HUES64 (cell line): ENCODE data around the gene NXT2.
"Not testable (repeated sequence)": the region's sequence is repeated elsewhere in the genome, so short reads cannot be mapped to it uniquely, and the experiment has no call there.

ENCODE experiments used
- H3K27ac ChIP-seq: 2 replicates; pipeline ENCODE4 v1.7.0; 2013; ENCODE audit warnings: low read depth, low read length, inconsistent platforms
- H3K27me3 ChIP-seq: 2 replicates; pipeline ENCODE4 v1.6.1; 2013; ENCODE audit warnings: mild to moderate bottlenecking, low read length; ENCODE audit not compliant: insufficient read depth
- H3K36me3 ChIP-seq: 2 replicates; pipeline ENCODE4 v1.6.1; 2013; ENCODE audit warnings: mild to moderate bottlenecking, low read length; ENCODE audit not compliant: insufficient read depth
- H3K4me1 ChIP-seq: 2 replicates; pipeline ENCODE4 v1.6.1; 2013; ENCODE audit warnings: mild to moderate bottlenecking, low read length, moderate library complexity; ENCODE audit not compliant: insufficient read depth
- H3K4me3 ChIP-seq: 2 replicates; pipeline ENCODE4 v1.5.1; 2013; ENCODE audit warnings: mild to moderate bottlenecking, low read length, moderate library complexity
- H3K9ac ChIP-seq: 2 replicates; pipeline ENCODE4 v1.6.1; 2013; ENCODE audit warnings: mild to moderate bottlenecking, low read depth, low read length
- H3K9me3 ChIP-seq: 2 replicates; pipeline ENCODE4 v1.6.1; 2013; ENCODE audit warnings: low read depth, low read length; ENCODE audit not compliant: insufficient read depth
- WGBS: fragments of 150-250, 120-280 bp; methylation state at CpG from one replicate; pipeline ENCODE4 v1.1.7; 2013; ENCODE audit warnings: missing lambda C conversion rate; 5-methylcytosine and 5-hydroxymethylcytosine counted together

Gene NXT2

DNA sequence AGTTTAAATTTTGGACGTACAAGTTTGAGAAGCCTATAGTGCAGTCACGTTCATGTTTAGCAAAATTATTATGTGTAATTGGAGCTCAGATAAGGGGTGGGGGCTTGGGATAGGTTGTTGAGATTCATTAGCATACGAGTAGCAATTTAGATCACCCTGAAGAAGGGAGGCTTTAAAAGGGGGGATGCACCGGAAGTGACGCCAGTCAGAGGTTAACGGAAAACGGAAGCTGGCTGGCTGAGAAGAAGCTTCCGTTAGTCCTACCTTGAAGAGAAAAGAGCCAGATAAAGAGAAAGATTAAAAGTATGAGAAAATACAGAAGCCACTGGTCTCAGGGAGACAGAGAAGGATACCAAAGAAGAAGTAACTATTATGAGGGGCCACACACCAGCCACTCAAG is 1.1 kb upstream of the NXT2 start:
- no peaks in the 10 kb centered on the region for H3K36me3 ChIP-seq
- peaks cover 17% of the 10 kb centered on the region; the same call in 1 of the 2 replicates for H3K27me3 ChIP-seq
- 94% methylated on average over 8 of the region's 8 CpGs for WGBS
- no peak overlapping the region for H3K9ac ChIP-seq
- no peak overlapping the region for H3K4me3 ChIP-seq
- H3K4me1 ChIP-seq, result peaks cover 4% of the 10 kb centered on the region; the same call in 1 of the 2 replicates
- H3K9me3 ChIP-seq, result no peaks in the 10 kb centered on the region
- H3K27ac ChIP-seq, result no peak overlapping the region

DNA sequence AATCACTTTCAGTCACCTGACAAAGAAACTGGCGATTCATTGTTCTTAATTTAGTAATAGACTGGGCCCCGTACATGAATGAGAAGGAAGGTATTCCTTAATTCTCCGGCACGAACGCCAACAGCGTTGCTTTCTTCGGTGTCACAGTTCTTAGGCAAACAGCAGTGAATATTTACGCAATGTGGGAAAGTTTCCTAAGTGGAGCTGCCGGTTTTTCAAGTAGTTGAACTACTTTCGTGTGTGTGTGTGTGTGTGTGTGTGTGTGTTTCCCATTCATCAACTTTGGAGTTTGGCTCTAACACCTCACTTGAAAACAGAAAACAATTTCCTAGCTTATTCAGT is 651 bp downstream of the NXT2 start:
- Histone ChIP-seq H3K27me3 (peaks cover 13% of the 10 kb centered on the region; the same call in 1 of the 2 replicates), H3K4me1 (peaks cover 4% of the 10 kb centered on the region; the same call in 1 of the 2 replicates), H3K9me3 (no peaks in the 10 kb centered on the region), H3K36me3 (no peaks in the 10 kb centered on the region), H3K4me3 (peak overlapping the region; percentile 82), H3K27ac (peak overlapping the region; percentile 74; the same call in 1 of the 2 replicates), H3K9ac (peak overlapping the region; percentile 88)
- 2% methylated on average over 8 of the region's 10 CpGs for WGBS

- H3K9ac ChIP-seq, H3K4me3 ChIP-seq, H3K9me3 ChIP-seq, H3K36me3 ChIP-seq, H3K27ac ChIP-seq, H3K4me1 ChIP-seq, H3K27me3 ChIP-seq: not testable (repeated sequence)
These were observed 2.4 kb downstream of the NXT2 start for GRCh38 chrX:109539007-109539406.

DNA sequence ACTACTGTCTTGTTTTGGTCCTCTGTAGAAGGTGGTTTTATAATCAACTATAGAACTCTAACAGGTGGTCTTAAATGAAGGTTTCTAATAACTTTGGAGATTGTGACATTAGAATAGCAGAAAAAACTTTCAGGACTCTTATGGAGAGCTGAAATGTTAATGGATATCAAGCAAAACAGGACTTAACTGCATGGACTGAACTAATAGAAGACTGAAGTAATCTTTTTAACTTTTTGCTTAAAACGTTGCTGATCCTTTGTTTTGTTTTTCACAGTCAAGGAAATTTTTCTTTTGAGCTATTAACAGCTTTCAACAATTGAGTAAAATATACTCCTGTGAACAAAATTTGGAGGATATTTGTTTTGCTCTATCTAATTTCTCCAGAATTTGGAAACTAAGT is 17.2 kb downstream of the NXT2 start:
- WGBS, result 50% methylated on average over 1 of the region's 1 CpG
- Histone ChIP-seq H3K9me3 (no peaks in the 10 kb centered on the region), H3K27ac (no peak overlapping the region)

GRCh38 chrX:109576083-109576482 is 39.4 kb downstream of the NXT2 start:
- H3K4me1 ChIP-seq, H3K27ac ChIP-seq, H3K27me3 ChIP-seq, H3K9ac ChIP-seq, H3K9me3 ChIP-seq, H3K4me3 ChIP-seq, H3K36me3 ChIP-seq: not testable (repeated sequence)
- 100% methylated on average over 1 of the region's 4 CpGs for WGBS

More for the DNA sequence above, 17.2 kb downstream of the NXT2 start:
- Histone ChIP-seq H3K4me3 (no peak overlapping the region), H3K36me3 (no peaks in the 10 kb centered on the region), H3K27me3 (no peaks in the 10 kb centered on the region), H3K9ac (no peak overlapping the region), H3K4me1 (no peaks in the 10 kb centered on the region)

- 94% methylated on average over 2 of the region's 2 CpGs for WGBS
- Histone ChIP-seq H3K27me3 (no peaks in the 10 kb centered on the region), H3K4me1 (no peaks in the 10 kb centered on the region), H3K36me3 (no peaks in the 10 kb centered on the region), H3K9me3 (no peaks in the 10 kb centered on the region), H3K4me3 (no peak overlapping the region), H3K9ac (no peak overlapping the region), H3K27ac (no peak overlapping the region)
These were observed 40.4 kb downstream of the NXT2 start for GRCh38 chrX:109577055-109577454.

DNA sequence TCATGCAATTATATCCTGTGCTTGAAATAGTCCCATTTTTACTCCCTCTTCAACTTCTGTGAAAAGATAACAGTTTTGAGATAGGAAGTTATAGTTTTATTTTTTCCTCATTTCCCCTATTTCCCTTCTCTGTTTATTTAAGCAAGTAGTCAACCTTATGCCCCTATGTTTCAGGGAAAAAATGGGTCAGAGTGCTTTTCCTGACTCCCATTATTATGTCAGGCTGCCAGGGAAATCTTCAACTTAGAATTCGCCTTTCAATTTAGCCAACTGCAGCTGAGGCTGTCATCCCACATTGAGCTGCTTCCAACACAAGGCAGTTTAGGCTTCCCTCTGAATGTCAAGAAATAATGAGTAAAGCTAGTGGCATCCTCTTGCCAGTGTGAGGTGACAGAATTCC is 42.3 kb downstream of the NXT2 start:
- WGBS, result 80% methylated on average over 1 of the region's 1 CpG
- H3K36me3 ChIP-seq, result no peaks in the 10 kb centered on the region
- no peaks in the 10 kb centered on the region for H3K9me3 ChIP-seq
- no peaks in the 10 kb centered on the region for H3K27me3 ChIP-seq
- H3K27ac ChIP-seq, result no peak overlapping the region
- no peaks in the 10 kb centered on the region for H3K4me1 ChIP-seq
- H3K9ac ChIP-seq, result no peak overlapping the region
- H3K4me3 ChIP-seq, result no peak overlapping the region

DNA sequence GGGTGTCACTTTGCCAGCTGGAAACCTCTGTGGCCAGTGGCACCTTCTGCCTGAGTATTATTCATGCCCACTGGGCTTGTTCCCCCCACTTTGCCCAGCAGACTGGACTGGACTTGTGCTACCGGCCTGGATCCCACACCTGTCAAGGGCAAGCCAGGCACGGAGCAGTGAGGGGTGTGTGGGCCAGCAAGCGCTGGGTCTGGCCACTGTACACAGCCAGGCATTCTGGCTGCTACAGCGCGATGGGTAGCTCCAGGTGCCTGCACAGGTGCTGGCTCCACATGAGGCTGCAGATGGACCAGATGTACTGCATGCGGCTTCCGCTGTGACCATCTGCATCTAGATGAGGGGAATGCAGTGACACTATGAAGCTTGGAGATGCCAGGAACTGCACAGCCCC is 48.8 kb downstream of the NXT2 start:
- Histone ChIP-seq H3K36me3 (no peaks in the 10 kb centered on the region), H3K9ac (no peak overlapping the region), H3K27me3 (no peaks in the 10 kb centered on the region), H3K4me3 (no peak overlapping the region), H3K27ac (no peak overlapping the region), H3K4me1 (no peaks in the 10 kb centered on the region), H3K9me3 (no peaks in the 10 kb centered on the region)
- WGBS, result 96% methylated on average over 7 of the region's 7 CpGs

GRCh38 chrX:109590176-109590575 is 53.5 kb downstream of the NXT2 start:
- no peaks in the 10 kb centered on the region for H3K4me1 ChIP-seq
- H3K27me3 ChIP-seq, result no peaks in the 10 kb centered on the region
- H3K9me3 ChIP-seq, result no peaks in the 10 kb centered on the region
- WGBS, result 92% methylated on average over 4 of the region's 4 CpGs
- H3K36me3 ChIP-seq, result no peaks in the 10 kb centered on the region
- no peak overlapping the region for H3K27ac ChIP-seq
- H3K4me3 ChIP-seq, result no peak overlapping the region
- H3K9ac ChIP-seq, result no peak overlapping the region
